ENCODE data around the gene MAN1B1. TPM values are rescaled to one million over a fixed set of nuclear protein-coding genes. Genes with fewer than 3 reads are reported as not detected.
"Not testable (repeated sequence)": the region's sequence is repeated elsewhere in the genome, so short reads cannot be mapped to it uniquely, and the experiment has no call there.

Gene MAN1B1
- total and polyA plus RNA-seq, 7 experiments from 2014 or later = 36.0 to 74.2 (median 64.7) TPM

GRCh38 chr9:137116027-137116507 lies 29.3 kb downstream of the MAN1B1 start:
- no peak overlapping the region for H3K27ac Mint-ChIP-seq
- CTCF ChIA-PET = interaction anchor here (0.6 to 1.4 kb wide), 2 partner anchors 8 to 121 kb away, joined by 4 read pairs; no protein-coding TSS in a partner anchor

DNA sequence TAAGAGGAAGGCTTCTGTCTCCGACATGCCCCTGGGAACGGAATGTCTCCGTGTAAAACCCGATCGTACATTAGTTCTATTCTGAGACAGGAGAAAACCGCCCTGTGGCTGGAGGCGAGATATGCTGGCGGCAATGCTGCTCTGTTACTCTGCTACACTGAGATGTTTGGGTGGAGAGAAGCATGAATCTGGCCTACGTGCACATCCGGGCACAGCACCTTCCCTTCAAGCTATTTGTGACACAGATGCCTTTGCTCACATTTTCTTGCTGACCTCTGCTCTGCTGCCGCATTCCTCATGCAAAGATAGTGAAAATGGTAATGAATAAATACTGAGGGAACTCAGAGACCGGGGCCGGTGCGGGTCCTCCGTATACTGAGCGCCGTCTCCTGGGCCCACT lies 29.9 kb downstream of the MAN1B1 start:
- no peaks in the 10 kb centered on the region for H3K9me3 Mint-ChIP-seq
- H3K27ac Mint-ChIP-seq = no peak overlapping the region
- Histone ChIP-seq H3K36me3 (ENCODE audit: control insufficient read depth in 2 of 3, insufficient read depth in 3 of 3, low read length in 3 of 3) (peaks cover 0 to 15% (median 0%) of the 10 kb centered on the region in 3 experiments), H3K4me1 (ENCODE audit: control insufficient read depth in 2 of 2, insufficient read depth in 2 of 2, low read length in 2 of 2) (peaks cover 0 to 4% of the 10 kb centered on the region in 2 donors), H3K27ac (ENCODE audit: low read depth, low read length) (no peak overlapping the region), H3K4me3 (ENCODE audit: low read length) (no peak overlapping the region), H3K9me3 (ENCODE audit: control insufficient read depth in 2 of 3, low read length in 3 of 3) (no peaks in the 10 kb centered on the region), H3K27me3 (ENCODE audit: control insufficient read depth in 2 of 2, insufficient read depth in 2 of 2, low read length in 2 of 2) (no peaks in the 10 kb centered on the region)
- peak overlapping the region in 4 of 10 donors; percentile 36 to 61 (median 44) for H3K4me3 Mint-ChIP-seq
- no peak for ATAC-seq
- DNase-seq = no peak
- no peaks in the 10 kb centered on the region for H3K36me3 Mint-ChIP-seq
- peaks cover 0 to 12% (median 6%) of the 10 kb centered on the region in 7 donors for H3K4me1 Mint-ChIP-seq
- H3K27me3 Mint-ChIP-seq = no peaks in the 10 kb centered on the region
- ChIA-PET POLR2A (interaction anchor here (0.5 to 2.5 kb wide), 2 partner anchors 12 to 22 kb away, joined by 3 to 9 read pairs; no protein-coding TSS in a partner anchor), CTCF (interaction anchor here (0.6 kb wide), 1 partner anchor 120 kb away, joined by 4 read pairs; no protein-coding TSS in a partner anchor)
- intact Hi-C loops (cut with micrococcal nuclease) = no loop called here

More at GRCh38 chr9:137116027-137116507, 29.3 kb downstream of the MAN1B1 start:
- intact Hi-C loops (cut with micrococcal nuclease) = no loop called here
- Mint-ChIP-seq H3K36me3 (no peaks in the 10 kb centered on the region), H3K4me3 (peak overlapping the region in 1 of 10 donors; percentile 78), H3K9me3 (no peaks in the 10 kb centered on the region), H3K4me1 (peaks cover 0 to 12% (median 6%) of the 10 kb centered on the region in 7 donors), H3K27me3 (no peaks in the 10 kb centered on the region)
- Histone ChIP-seq H3K4me1 (ENCODE audit: control insufficient read depth in 2 of 2, insufficient read depth in 2 of 2, low read length in 2 of 2) (peaks cover 0 to 4% of the 10 kb centered on the region in 2 donors), H3K9me3 (ENCODE audit: control insufficient read depth in 2 of 3, low read length in 3 of 3) (no peaks in the 10 kb centered on the region), H3K27me3 (ENCODE audit: control insufficient read depth in 2 of 2, insufficient read depth in 2 of 2, low read length in 2 of 2) (no peaks in the 10 kb centered on the region), H3K36me3 (ENCODE audit: control insufficient read depth in 2 of 3, insufficient read depth in 3 of 3, low read length in 3 of 3) (peaks cover 0 to 22% (median 0%) of the 10 kb centered on the region in 3 experiments), H3K27ac (ENCODE audit: low read depth, low read length) (no peak overlapping the region), H3K4me3 (ENCODE audit: low read length) (no peak overlapping the region)
- ATAC-seq (no peak), DNase-seq (no peak)
- POLR2A ChIA-PET = interaction anchor here (1.2 to 3.6 kb wide), 5 partner anchors 14 to 107 kb away, joined by 3 to 21 read pairs (median 5); partner anchors contain the start of genes ANAPC2 and MAN1B1

- Histone ChIP-seq H3K4me1 (ENCODE audit: control insufficient read depth in 2 of 2, insufficient read depth in 2 of 2, low read length in 2 of 2) (peaks cover 0 to 4% of the 10 kb centered on the region in 2 donors), H3K27me3 (ENCODE audit: control insufficient read depth in 2 of 2, insufficient read depth in 2 of 2, low read length in 2 of 2) (no peaks in the 10 kb centered on the region), H3K27ac (ENCODE audit: low read depth, low read length) (no peak overlapping the region), H3K36me3 (ENCODE audit: control insufficient read depth in 2 of 3, insufficient read depth in 3 of 3, low read length in 3 of 3) (peaks cover 0 to 9% (median 0%) of the 10 kb centered on the region in 3 experiments), H3K9me3 (ENCODE audit: control insufficient read depth in 2 of 3, low read length in 3 of 3) (no peaks in the 10 kb centered on the region), H3K4me3 (ENCODE audit: low read length) (no peak overlapping the region)
- Mint-ChIP-seq H3K4me3 (no peak overlapping the region), H3K27me3 (no peaks in the 10 kb centered on the region), H3K27ac (no peak overlapping the region), H3K4me1 (peaks cover 0 to 16% (median 8%) of the 10 kb centered on the region in 7 donors), H3K9me3 (no peaks in the 10 kb centered on the region), H3K36me3 (no peaks in the 10 kb centered on the region)
- no peak for ATAC-seq
- DNase-seq = no peak
- intact Hi-C loops (cut with micrococcal nuclease) = no loop called here
- ChIA-PET CTCF (no interaction called here), POLR2A (interaction anchor here (0.5 to 2.5 kb wide), 2 partner anchors 12 to 22 kb away, joined by 3 to 9 read pairs; no protein-coding TSS in a partner anchor)
Measured at GRCh38 chr9:137117269-137117731, 30.5 kb downstream of the MAN1B1 start.

DNA sequence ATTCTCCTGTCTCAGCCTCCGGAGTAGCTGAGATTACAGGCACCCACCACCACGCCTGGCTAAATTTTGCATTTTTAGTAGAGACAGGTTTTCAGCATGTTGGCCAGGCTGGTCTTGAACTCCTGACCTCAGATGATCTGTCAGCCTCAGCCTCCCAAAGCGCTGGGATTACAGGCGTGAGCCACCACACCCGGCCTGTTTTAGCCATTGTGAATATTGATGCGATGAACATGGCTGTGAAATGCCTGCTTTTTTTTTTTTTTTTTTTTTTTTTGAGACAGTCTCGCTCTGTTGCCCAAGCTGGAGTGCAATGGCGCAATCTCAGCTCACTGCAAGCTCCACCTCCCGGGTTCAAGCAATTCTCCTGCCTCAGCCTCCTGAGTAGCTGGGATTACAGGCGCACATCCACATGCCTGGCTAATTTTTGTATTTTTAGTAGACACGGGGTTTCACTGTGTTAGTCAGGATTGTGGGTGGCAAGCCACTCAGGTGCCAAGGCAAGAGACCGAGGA lies 31.4 kb downstream of the MAN1B1 start:
- H3K4me1 Mint-ChIP-seq = peaks cover 0 to 17% (median 8%) of the 10 kb centered on the region in 7 donors
- not testable (repeated sequence) for H3K9me3 ChIP-seq (ENCODE audit: control insufficient read depth in 2 of 3, low read length in 3 of 3); H3K27ac Mint-ChIP-seq; H3K9me3 Mint-ChIP-seq; DNase-seq; H3K27me3 ChIP-seq (ENCODE audit: control insufficient read depth in 2 of 2, insufficient read depth in 2 of 2, low read length in 2 of 2); H3K27me3 Mint-ChIP-seq; ATAC-seq; H3K4me1 ChIP-seq (ENCODE audit: control insufficient read depth in 2 of 2, insufficient read depth in 2 of 2, low read length in 2 of 2); H3K4me3 Mint-ChIP-seq; H3K36me3 Mint-ChIP-seq; H3K36me3 ChIP-seq (ENCODE audit: control insufficient read depth in 2 of 3, insufficient read depth in 3 of 3, low read length in 3 of 3); H3K27ac ChIP-seq (ENCODE audit: low read depth, low read length); H3K4me3 ChIP-seq (ENCODE audit: low read length)
- CTCF ChIA-PET = interaction anchor here (0.8 to 1.9 kb wide), 2 partner anchors 22 to 109 kb away, joined by 3 to 4 read pairs; partner anchors contain the start of gene RNF224
- intact Hi-C loops (cut with micrococcal nuclease) = loop anchor here (1.0 to 2.0 kb wide), 4 partner anchors 23 to 118 kb away; partner anchors contain the start of gene RNF224 (in 2 of the 2)
- POLR2A ChIA-PET = interaction anchor here (0.6 to 2.5 kb wide), 3 partner anchors 11 to 110 kb away, joined by 3 to 9 read pairs (median 4); no protein-coding TSS in a partner anchor

DNA sequence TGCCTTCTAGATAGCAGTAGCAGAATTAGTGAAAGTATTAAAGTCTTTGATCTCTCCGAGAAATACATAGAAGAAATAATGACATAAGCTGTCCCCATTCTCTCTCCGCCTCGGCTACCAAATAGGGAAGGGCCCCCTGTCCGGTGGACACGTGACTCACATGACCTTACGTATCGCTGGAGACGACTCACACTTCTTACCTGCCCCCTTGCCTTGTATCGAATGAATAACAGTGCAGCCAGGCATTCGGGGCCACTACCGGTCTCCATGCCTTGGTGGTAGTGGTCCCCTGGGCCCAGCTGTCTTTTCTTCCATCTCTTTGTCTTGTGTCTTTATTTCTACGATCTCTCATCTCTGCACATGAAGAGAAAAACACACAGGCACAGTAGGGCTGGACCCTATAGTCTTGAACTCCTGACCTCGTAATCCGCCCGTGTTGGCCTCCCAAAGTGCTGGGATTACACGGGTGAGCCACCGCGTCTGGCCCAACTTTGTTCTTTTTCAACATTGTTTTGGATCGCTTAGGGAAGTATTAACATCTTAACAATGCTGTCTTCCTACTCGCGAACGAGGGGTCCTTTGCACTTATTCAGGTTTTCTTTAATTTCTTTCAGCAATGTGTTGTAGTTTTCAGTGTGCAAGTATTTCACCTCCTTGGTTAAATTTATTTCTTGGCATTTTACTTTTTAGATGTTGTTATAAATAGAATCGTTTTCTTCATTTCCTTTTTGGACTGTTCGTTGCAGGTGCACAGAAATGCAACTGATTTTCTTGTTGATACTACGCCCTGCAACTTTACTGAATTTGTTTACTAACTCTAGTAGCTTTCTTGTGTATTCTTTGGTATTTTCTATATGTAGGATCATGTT lies 35.4 kb downstream of the MAN1B1 start:
- H3K4me3 ChIP-seq (ENCODE audit: low read length); intact Hi-C loops (cut with micrococcal nuclease); H3K27ac ChIP-seq (ENCODE audit: low read depth, low read length); ATAC-seq; H3K36me3 Mint-ChIP-seq; H3K9me3 Mint-ChIP-seq; H3K27me3 ChIP-seq (ENCODE audit: control insufficient read depth in 2 of 2, insufficient read depth in 2 of 2, low read length in 2 of 2); H3K27me3 Mint-ChIP-seq; H3K36me3 ChIP-seq (ENCODE audit: control insufficient read depth in 2 of 3, insufficient read depth in 3 of 3, low read length in 3 of 3); H3K9me3 ChIP-seq (ENCODE audit: control insufficient read depth in 2 of 3, low read length in 3 of 3); H3K4me1 ChIP-seq (ENCODE audit: control insufficient read depth in 2 of 2, insufficient read depth in 2 of 2, low read length in 2 of 2); DNase-seq: not testable (repeated sequence)
- Mint-ChIP-seq H3K4me1 (peaks cover 7 to 24% (median 16%) of the 10 kb centered on the region in 7 donors), H3K4me3 (peak overlapping the region in 1 of 10 donors; percentile 29), H3K27ac (peak overlapping the region in 1 of 9 donors; percentile 33)
- CTCF ChIA-PET = interaction anchor here (0.8 to 1.2 kb wide), 2 partner anchors 106 to 496 kb away, joined by 3 to 4 read pairs; partner anchors contain the start of gene RNF224
- POLR2A ChIA-PET = interaction anchor here (0.6 kb wide), 1 partner anchor 714 kb away, joined by 5 read pairs; no protein-coding TSS in a partner anchor

DNA sequence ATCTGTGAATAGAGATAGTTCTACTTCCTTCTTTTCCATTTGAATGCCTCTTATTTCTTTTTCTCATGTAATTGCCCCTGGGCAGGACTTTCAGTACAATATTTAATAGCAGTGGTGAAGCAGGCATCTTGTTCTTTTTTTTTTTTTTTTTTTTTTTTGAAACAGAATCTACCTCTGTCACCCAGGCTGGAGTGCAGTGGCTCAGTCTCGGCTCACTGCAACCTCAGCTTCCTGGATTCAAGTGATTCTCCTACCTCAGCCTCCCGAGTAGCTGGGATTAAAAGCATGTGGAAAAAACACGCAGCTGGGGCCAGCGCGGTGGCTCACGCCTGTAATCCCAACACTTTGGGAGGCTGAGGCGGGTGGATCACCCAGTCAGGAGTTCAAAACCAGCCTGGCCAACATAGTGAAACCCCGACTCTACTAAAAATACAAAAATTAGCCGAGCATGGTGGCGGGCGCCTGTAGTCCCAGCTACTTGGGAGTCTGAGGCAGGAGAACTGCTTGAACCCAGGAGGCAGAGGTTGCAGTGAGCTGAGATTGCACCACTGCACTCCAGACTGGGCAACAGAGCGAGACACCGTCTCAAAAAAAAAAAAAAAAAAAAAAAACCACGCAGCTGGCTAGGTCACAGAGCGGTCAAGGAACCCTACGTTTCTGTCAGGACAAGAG lies 36.1 kb downstream of the MAN1B1 start:
- POLR2A ChIA-PET = interaction anchor here (0.6 to 1.3 kb wide), 3 partner anchors 53 to 715 kb away, joined by 3 to 5 read pairs (median 4); no protein-coding TSS in a partner anchor
- intact Hi-C loops (cut with micrococcal nuclease); H3K9me3 ChIP-seq (ENCODE audit: control insufficient read depth in 2 of 3, low read length in 3 of 3); H3K4me3 Mint-ChIP-seq; H3K36me3 Mint-ChIP-seq; DNase-seq; H3K4me3 ChIP-seq (ENCODE audit: low read length); H3K9me3 Mint-ChIP-seq; H3K27me3 Mint-ChIP-seq; ATAC-seq; H3K36me3 ChIP-seq (ENCODE audit: control insufficient read depth in 2 of 3, insufficient read depth in 3 of 3, low read length in 3 of 3); H3K27me3 ChIP-seq (ENCODE audit: control insufficient read depth in 2 of 2, insufficient read depth in 2 of 2, low read length in 2 of 2); H3K27ac ChIP-seq (ENCODE audit: low read depth, low read length); H3K27ac Mint-ChIP-seq: not testable (repeated sequence)
- peaks cover 11 to 12% of the 10 kb centered on the region in 2 donors for H3K4me1 ChIP-seq (ENCODE audit: control insufficient read depth in 2 of 2, insufficient read depth in 2 of 2, low read length in 2 of 2)
- CTCF ChIA-PET = interaction anchor here (0.6 to 2.2 kb wide), 4 partner anchors 94 to 496 kb away, joined by 3 to 6 read pairs (median 4); partner anchors contain the start of gene RNF224
- peaks cover 14 to 32% (median 22%) of the 10 kb centered on the region in 7 donors for H3K4me1 Mint-ChIP-seq
